CD4-positive, alpha-beta T cell (primary cell): ENCODE measurements around the gene MCTP1. TPM values are rescaled to one million over a fixed set of nuclear protein-coding genes. Genes with fewer than 3 reads are reported as not detected.

Experiments
- ATAC-seq: fragments of 200-7000 bp; cut with Tn5 transposase; one replicate; pipeline ENCODE4 v1.10.0; 2022; ENCODE audit warnings: mild to moderate bottlenecking; ENCODE audit not compliant: poor library complexity
- CTCF ChIA-PET: fragments of 350-600 bp; sonication (Branson Sonifier 250); formaldehyde crosslinking; loops from one replicate; lab custom pipeline; 2021; ENCODE audit warnings: antibody characterized with exemption, inconsistent platforms; lab: Charles Lee
- POLR2A ChIA-PET: fragments of 350-600 bp; sonication (Branson Sonifier 250); formaldehyde crosslinking; loops from one replicate; lab custom pipeline; 2021; ENCODE audit warnings: antibody characterized with exemption, inconsistent platforms; lab: Charles Lee
- DNase-seq, 14 experiments: peaks; one replicate each; pipeline ENCODE4 v3.0.0-alpha.2; 2013 to 2020; ENCODE audit warnings: mixed read lengths in 2 of 14
- H3K27ac ChIP-seq, 2 donors: one replicate each; pipeline versions ENCODE4 v1.5.1 to v1.7.0; 2013; ENCODE audit warnings: low read length in 2 of 2, low read depth in 1 of 2, mild to moderate bottlenecking in 1 of 2
- H3K27me3 ChIP-seq, 2 experiments: 1 replicate in 1 of 2; 2 replicates in 1 of 2; pipeline versions ENCODE4 v1.6.1 to v1.7.0; 2013; ENCODE audit warnings: low read length in 2 of 2, control low read depth in 1 of 2, mild to moderate bottlenecking in 1 of 2, moderate library complexity in 1 of 2; ENCODE audit not compliant: insufficient read depth in 2 of 2, control insufficient read depth in 1 of 2
- H3K36me3 ChIP-seq: one replicate; pipeline ENCODE4 v1.6.1; 2013; ENCODE audit warnings: low read length, control low read depth; ENCODE audit not compliant: insufficient read depth
- H3K4me1 ChIP-seq: one replicate; pipeline ENCODE4 v1.6.1; 2013; ENCODE audit warnings: low read length, control low read depth; ENCODE audit not compliant: insufficient read depth
- H3K4me3 ChIP-seq: one replicate; pipeline ENCODE4 v1.5.1; 2013; ENCODE audit warnings: mild to moderate bottlenecking, low read length, moderate library complexity
- H3K9me3 ChIP-seq, 2 experiments: 1 replicate in 1 of 2; 2 replicates in 1 of 2; pipeline versions ENCODE4 v1.6.1 to v1.7.0; 2013; ENCODE audit warnings: low read length in 2 of 2, mild to moderate bottlenecking in 2 of 2, control low read depth in 1 of 2, moderate library complexity in 1 of 2; ENCODE audit not compliant: control insufficient read depth in 1 of 2, insufficient read depth in 1 of 2
- H3K27ac Mint-ChIP-seq: one replicate; pipeline ENCODE4 v1.8.0; 2020; ENCODE audit warnings: mixed read lengths
- H3K27me3 Mint-ChIP-seq: one replicate; pipeline ENCODE4 v1.8.0; 2021; ENCODE audit warnings: mixed read lengths
- H3K36me3 Mint-ChIP-seq: one replicate; pipeline ENCODE4 v1.8.0; 2021; ENCODE audit warnings: low read depth, mixed read lengths
- H3K4me1 Mint-ChIP-seq: one replicate; pipeline ENCODE4 v1.8.0; 2021; ENCODE audit warnings: low read depth, mixed read lengths
- H3K4me3 Mint-ChIP-seq: one replicate; pipeline ENCODE4 v1.8.0; 2020; ENCODE audit warnings: mild to moderate bottlenecking, mixed read lengths
- H3K9me3 Mint-ChIP-seq: one replicate; pipeline ENCODE4 v1.8.0; 2020; ENCODE audit warnings: mixed read lengths
- CTCF ChIP-seq: fragments of 200-600 bp; IDR thresholded peaks from one replicate; pipeline ENCODE4 v1.8.0; 2022; ENCODE audit warnings: antibody characterized with exemption, mild to moderate bottlenecking
- intact Hi-C, 2 experiments: fragments of 100-400 bp; cut with DNase I in 1 of 2; cut with micrococcal nuclease in 1 of 2; formaldehyde crosslinking; loops; one replicate each; pipeline versions ENCODE4 v1.15.1 to v1.9.0; 2023 to 2025; cut with DNase I, micrococcal nuclease
- total RNA-seq, 174 experiments: library from RNA in 2 of 174; stranded (reverse) in 2 of 174; gene quantifications; one replicate each; pipeline ENCODE4 v1.2.3 and lab custom pipeline; 2021 to 2026

MCTP1 gene
- total RNA-seq, 2 experiments from 2014 or later = 2.1 to 2.7 TPM

- CTCF ChIA-PET = no interaction called here
- Histone ChIP-seq H3K4me1 (no peaks in the 10 kb centered on the region), H3K27ac (no peak overlapping the region), H3K36me3 (no peaks in the 10 kb centered on the region), H3K4me3 (no peak overlapping the region), H3K27me3 (no peaks in the 10 kb centered on the region), H3K9me3 (no peaks in the 10 kb centered on the region)
- H3K27me3 Mint-ChIP-seq = no peaks in the 10 kb centered on the region
- TF ChIP-seq CTCF = no peak
- H3K27ac Mint-ChIP-seq = no peak overlapping the region
- DNase-seq = no peak
- no peaks in the 10 kb centered on the region for H3K36me3 Mint-ChIP-seq
- no peak for ATAC-seq
- H3K9me3 Mint-ChIP-seq = no peaks in the 10 kb centered on the region
- intact Hi-C loops = no loop called here
- POLR2A ChIA-PET = no interaction called here
- H3K4me3 Mint-ChIP-seq = no peak overlapping the region
- no peaks in the 10 kb centered on the region for H3K4me1 Mint-ChIP-seq
Measured at GRCh38 chr5:95223566-95224258, 61.2 kb downstream of the MCTP1 start.

- Histone ChIP-seq H3K4me3 (no peak overlapping the region), H3K36me3 (no peaks in the 10 kb centered on the region), H3K9me3 (no peaks in the 10 kb centered on the region), H3K27ac (no peak overlapping the region), H3K27me3 (no peaks in the 10 kb centered on the region), H3K4me1 (no peaks in the 10 kb centered on the region)
- POLR2A ChIA-PET = no interaction called here
- CTCF ChIA-PET = no interaction called here
- Mint-ChIP-seq H3K27ac (no peak overlapping the region), H3K4me1 (no peaks in the 10 kb centered on the region), H3K9me3 (no peaks in the 10 kb centered on the region), H3K36me3 (no peaks in the 10 kb centered on the region), H3K27me3 (no peaks in the 10 kb centered on the region), H3K4me3 (no peak overlapping the region)
- no peak for TF ChIP-seq CTCF
- intact Hi-C loops = no loop called here
- DNase-seq = no peak
- ATAC-seq = no peak
Measured at GRCh38 chr5:95222836-95223235, 62.1 kb downstream of the MCTP1 start.

GRCh38 chr5:95221234-95221633 lies 63.7 kb downstream of the MCTP1 start:
- no peaks in the 10 kb centered on the region for H3K9me3 Mint-ChIP-seq
- H3K4me3 ChIP-seq = no peak overlapping the region
- no peaks in the 10 kb centered on the region for H3K36me3 Mint-ChIP-seq
- ATAC-seq (no peak), DNase-seq (no peak)
- H3K36me3 ChIP-seq = no peaks in the 10 kb centered on the region
- H3K4me3 Mint-ChIP-seq = no peak overlapping the region
- TF ChIP-seq CTCF = no peak
- CTCF ChIA-PET = no interaction called here
- no peaks in the 10 kb centered on the region for H3K27me3 ChIP-seq
- H3K27ac Mint-ChIP-seq = no peak overlapping the region
- no peaks in the 10 kb centered on the region for H3K4me1 Mint-ChIP-seq
- no peak overlapping the region for H3K27ac ChIP-seq
- POLR2A ChIA-PET = no interaction called here
- no peaks in the 10 kb centered on the region for H3K9me3 ChIP-seq
- H3K27me3 Mint-ChIP-seq = no peaks in the 10 kb centered on the region
- intact Hi-C loops = no loop called here
- H3K4me1 ChIP-seq = no peaks in the 10 kb centered on the region
